GM12864 (cell line): ENCODE results near the gene TGFBR3.

Source experiments
- DNase-seq: peaks from one replicate; pipeline ENCODE4 v3.0.0-alpha.2; 2011; ENCODE audit warnings: low read depth
- H3K4me3 ChIP-seq: 2 replicates; pipeline ENCODE4 v1.5.1; 2011; ENCODE audit warnings: mild to moderate bottlenecking, low read depth, low read length, control low read depth
- TF ChIP-seq, protein P1 (sequence below): IDR thresholded peaks from 2 replicates; pipeline ENCODE4 v1.5.1; 2011; ENCODE audit warnings: low read depth, mild to moderate bottlenecking, moderate library complexity, low read length, control low read depth, inconsistent platforms; ENCODE audit errors: missing control alignments

TGFBR3 gene

GRCh38 chr1:91790392-91790791 lies 95.6 kb downstream of the TGFBR3 start:
- DNase-seq: no peak
- no peak overlapping the region for H3K4me3 ChIP-seq
- TF ChIP-seq, protein P1, sequence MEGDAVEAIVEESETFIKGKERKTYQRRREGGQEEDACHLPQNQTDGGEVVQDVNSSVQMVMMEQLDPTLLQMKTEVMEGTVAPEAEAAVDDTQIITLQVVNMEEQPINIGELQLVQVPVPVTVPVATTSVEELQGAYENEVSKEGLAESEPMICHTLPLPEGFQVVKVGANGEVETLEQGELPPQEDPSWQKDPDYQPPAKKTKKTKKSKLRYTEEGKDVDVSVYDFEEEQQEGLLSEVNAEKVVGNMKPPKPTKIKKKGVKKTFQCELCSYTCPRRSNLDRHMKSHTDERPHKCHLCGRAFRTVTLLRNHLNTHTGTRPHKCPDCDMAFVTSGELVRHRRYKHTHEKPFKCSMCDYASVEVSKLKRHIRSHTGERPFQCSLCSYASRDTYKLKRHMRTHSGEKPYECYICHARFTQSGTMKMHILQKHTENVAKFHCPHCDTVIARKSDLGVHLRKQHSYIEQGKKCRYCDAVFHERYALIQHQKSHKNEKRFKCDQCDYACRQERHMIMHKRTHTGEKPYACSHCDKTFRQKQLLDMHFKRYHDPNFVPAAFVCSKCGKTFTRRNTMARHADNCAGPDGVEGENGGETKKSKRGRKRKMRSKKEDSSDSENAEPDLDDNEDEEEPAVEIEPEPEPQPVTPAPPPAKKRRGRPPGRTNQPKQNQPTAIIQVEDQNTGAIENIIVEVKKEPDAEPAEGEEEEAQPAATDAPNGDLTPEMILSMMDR: no peak

- DNase-seq: no peak
- no peak overlapping the region for H3K4me3 ChIP-seq
- TF ChIP-seq, protein P1: no peak
These were observed 96.5 kb downstream of the TGFBR3 start for GRCh38 chr1:91789273-91789997.

DNA sequence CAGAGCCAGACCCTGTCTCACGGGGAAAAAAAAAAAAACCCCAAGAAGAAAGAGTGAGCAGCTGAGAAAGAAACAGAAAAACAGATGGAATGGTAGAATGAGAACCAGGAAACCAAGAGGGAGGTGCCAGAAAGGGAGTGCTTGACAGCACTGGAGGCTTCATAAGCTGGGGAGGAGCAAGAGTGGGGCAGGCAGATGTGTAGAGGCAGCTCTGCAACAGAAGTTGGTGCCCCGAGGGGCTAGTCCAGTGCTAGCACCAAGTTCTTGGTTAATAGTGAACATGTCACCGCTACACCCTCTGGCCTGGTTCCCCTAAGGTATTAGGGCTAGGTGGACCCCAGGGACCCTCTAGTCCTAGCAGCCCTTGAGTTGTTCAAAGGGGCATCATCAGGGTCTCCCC lies 98.0 kb downstream of the TGFBR3 start:
- DNase-seq: no peak
- TF ChIP-seq, protein P1: no peak
- H3K4me3 ChIP-seq: no peak overlapping the region

DNA sequence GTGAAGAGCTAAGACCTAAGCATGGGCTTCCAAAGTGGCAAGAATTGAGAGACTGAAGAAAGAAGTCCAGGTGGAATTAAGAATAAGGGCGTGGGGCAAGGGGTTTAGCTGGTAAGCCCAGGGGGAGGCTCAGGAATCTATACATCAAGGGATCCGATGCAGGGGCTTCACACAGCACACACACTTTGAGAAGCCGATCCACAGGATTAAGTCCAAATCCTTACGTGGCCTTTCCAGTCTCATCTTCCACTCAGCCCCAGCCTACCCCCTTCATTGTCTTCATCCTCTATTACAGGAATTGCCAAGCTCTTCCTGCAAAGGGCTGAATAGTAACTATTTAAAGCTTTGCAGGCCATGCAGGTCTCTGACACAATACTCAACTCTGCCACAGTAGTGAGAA lies 101.3 kb downstream of the TGFBR3 start:
- TF ChIP-seq, protein P1: no peak
- no peak overlapping the region for H3K4me3 ChIP-seq
- DNase-seq: no peak

DNA sequence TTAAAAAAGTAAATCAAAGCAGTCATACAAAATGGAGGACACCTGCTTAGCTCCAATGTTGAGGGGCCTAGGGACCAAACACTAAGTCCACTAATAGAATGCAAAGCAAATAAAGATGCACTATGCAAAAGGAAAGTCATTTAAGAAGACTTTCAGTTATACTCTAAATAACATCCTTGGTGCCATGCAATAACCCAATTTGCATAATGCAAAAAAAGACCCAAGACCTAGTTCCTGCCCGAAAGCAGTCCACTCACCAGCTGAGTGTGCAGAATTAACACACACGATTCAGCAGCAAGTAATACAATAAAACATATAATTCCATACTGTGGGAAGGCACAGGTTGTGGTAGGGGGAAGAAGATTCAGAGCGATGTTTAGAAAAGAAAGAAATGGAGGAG lies 101.8 kb downstream of the TGFBR3 start:
- DNase-seq: no peak
- TF ChIP-seq, protein P1: no peak
- H3K4me3 ChIP-seq: no peak overlapping the region

GRCh38 chr1:91783423-91784170 lies 102.4 kb downstream of the TGFBR3 start:
- no peak for DNase-seq
- TF ChIP-seq, protein P1: no peak
- H3K4me3 ChIP-seq: no peak overlapping the region
